ENCODE measurements around the gene C20orf173. TPM values are rescaled to one million over a fixed set of nuclear protein-coding genes. Genes with fewer than 3 reads are reported as not detected.

C20orf173 gene
- total RNA-seq, 1 donor from 2014 or later = not detected

DNA sequence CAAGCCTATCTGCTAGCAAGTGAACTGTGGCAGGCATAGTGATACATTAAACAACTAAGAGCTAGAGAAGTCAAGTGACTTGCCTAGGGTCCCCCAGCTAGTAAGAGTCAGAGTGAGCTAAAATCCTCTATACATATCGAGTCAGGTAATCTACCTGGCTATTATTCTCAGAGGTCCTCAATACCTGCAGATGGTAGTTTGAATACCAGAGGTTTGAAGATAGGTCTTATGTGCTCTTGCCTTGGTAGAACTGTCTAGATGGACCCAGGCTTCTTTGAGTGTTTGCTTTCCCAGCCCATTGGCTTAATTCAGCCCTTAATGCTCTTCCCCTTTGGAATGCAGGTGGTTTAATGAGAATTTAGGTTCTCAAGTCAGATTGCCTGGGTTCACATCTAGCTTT, 13.5 kb upstream of the C20orf173 start:
- Mint-ChIP-seq H3K4me3 (peak overlapping the region; percentile 91), H3K36me3 (peaks cover 7% of the 10 kb centered on the region), H3K27ac (no peak overlapping the region), H3K9me3 (no peaks in the 10 kb centered on the region), H3K4me1 (peaks cover 17% of the 10 kb centered on the region), H3K27me3 (ENCODE audit: insufficient read depth, low read depth) (peaks cover 2% of the 10 kb centered on the region)
- peaks cover 13% of the 10 kb centered on the region for H3K79me2 ChIP-seq (ENCODE audit: low read depth)
- no peak for DNase-seq (ENCODE audit: low spot score)
- peaks cover 12% of the 10 kb centered on the region for H3K4me1 ChIP-seq
- H3K9me3 ChIP-seq (ENCODE audit: low read depth) = no peaks in the 10 kb centered on the region
- H3K27me3 ChIP-seq = no peaks in the 10 kb centered on the region
- no peaks in the 10 kb centered on the region for H3K36me3 ChIP-seq
- H4K20me1 ChIP-seq (ENCODE audit: low read depth) = no peaks in the 10 kb centered on the region
- H3K27ac ChIP-seq = no peak overlapping the region
- TF ChIP-seq EZH2phosphoT487 (IDR thresholded peaks at IDR 0.05) (no peak), EZH2 (IDR thresholded peaks at IDR 0.05) (no peak)
- TF ChIP-seq, protein P1, sequence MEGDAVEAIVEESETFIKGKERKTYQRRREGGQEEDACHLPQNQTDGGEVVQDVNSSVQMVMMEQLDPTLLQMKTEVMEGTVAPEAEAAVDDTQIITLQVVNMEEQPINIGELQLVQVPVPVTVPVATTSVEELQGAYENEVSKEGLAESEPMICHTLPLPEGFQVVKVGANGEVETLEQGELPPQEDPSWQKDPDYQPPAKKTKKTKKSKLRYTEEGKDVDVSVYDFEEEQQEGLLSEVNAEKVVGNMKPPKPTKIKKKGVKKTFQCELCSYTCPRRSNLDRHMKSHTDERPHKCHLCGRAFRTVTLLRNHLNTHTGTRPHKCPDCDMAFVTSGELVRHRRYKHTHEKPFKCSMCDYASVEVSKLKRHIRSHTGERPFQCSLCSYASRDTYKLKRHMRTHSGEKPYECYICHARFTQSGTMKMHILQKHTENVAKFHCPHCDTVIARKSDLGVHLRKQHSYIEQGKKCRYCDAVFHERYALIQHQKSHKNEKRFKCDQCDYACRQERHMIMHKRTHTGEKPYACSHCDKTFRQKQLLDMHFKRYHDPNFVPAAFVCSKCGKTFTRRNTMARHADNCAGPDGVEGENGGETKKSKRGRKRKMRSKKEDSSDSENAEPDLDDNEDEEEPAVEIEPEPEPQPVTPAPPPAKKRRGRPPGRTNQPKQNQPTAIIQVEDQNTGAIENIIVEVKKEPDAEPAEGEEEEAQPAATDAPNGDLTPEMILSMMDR (IDR thresholded peaks at IDR 0.05) = no peak
- H3K4me3 ChIP-seq = peak overlapping the region; percentile 74
- peak overlapping the region; percentile 87 for H3K4me2 ChIP-seq
- no peak overlapping the region for H2AFZ ChIP-seq (replicated peaks)
- H3F3A ChIP-seq (ENCODE audit: low read depth) = peaks cover 29% of the 10 kb centered on the region
- H3K9ac ChIP-seq = no peak overlapping the region

DNA sequence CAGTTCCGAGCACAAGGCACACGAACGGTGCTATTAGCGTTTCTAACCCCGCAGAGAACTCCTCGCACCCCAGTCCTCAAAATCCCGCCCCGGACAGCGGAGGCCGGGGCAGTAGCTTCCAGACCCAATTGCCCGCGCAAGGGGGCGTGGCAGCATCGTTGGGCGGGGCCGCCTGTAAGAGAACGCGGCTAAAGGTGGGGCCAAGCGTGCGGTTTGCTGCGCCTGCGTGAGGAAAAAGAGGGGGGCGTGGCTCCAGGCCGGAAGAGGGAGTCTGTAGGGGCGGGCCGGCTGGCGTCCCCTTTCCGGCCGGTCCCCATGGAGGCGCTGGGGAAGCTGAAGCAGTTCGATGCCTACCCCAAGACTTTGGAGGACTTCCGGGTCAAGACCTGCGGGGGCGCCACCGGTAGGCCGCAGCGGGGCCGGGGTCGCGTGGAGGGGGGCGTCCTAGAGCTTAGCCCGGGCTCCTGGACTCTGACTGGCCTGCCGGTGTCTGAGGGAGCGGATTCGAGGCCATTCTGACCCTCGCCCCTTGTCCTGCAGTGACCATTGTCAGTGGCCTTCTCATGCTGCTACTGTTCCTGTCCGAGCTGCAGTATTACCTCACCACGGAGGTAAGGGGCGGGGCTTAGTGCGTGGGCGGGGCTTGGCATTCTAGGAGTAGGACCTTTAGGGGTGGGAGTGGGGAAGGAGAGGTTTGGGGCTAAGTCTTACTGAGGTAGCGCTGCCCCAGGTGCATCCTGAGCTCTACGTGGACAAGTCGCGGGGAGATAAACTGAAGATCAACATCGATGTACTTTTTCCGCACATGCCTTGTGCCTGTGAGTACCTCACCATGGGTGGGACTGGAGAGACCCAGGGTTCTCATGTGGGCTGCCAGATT, 12.6 kb upstream of the C20orf173 start, which contains the start of gene ERGIC3:
ERGIC3 (plus strand) TSS at position 296 of the 880 bp plus-strand sequence; CDS start at position 316, 20 bp downstream.
- peaks cover 17% of the 10 kb centered on the region for H3K4me1 Mint-ChIP-seq
- peak within 1 kb of the TSS; percentile 53 for H3K9ac ChIP-seq

DNA sequence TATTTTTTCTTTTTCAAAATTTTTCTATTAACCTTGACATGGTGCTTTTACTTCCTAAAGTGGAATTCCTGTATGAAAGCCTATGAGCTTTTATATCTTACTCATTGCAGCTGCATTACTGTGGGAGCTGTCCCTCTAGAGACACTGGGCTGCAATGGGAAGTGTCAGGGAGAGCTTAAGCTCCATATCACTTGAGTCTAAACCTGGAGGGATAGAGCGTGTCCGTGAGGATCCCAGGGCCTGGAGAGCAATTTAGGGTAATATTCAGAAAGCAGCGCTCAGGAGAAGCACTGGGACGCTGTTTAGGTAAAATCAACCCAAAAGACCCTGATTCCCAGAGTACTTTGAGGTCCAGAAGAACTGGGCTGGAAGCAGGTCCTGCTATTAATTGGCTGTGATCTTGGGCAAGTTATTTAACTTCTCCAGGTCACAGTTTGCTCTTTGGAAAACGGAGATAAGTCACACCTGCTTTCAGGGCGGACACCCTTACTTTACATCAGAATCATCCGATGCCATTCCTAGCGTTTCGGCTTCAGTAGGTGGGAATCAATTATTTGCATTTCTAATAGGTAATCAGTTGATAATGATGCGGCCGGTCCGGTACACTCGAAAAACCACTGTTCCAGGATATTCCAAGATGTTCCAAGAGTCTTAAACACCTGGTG, 11.8 kb upstream of the C20orf173 start:
- peaks cover 13% of the 10 kb centered on the region for H3K79me2 ChIP-seq (ENCODE audit: low read depth)
- H3K36me3 Mint-ChIP-seq = peaks cover 7% of the 10 kb centered on the region
- no peaks in the 10 kb centered on the region for H3K27me3 ChIP-seq
- H3F3A ChIP-seq (ENCODE audit: low read depth) = peaks cover 29% of the 10 kb centered on the region
- peak overlapping the region; percentile 91 for H3K4me3 Mint-ChIP-seq
- H3K9ac ChIP-seq = no peak overlapping the region
- H3K4me3 ChIP-seq = peak overlapping the region; percentile 74
- H3K27ac ChIP-seq = no peak overlapping the region
- peak overlapping the region; percentile 82 for H3K4me2 ChIP-seq
- H3K36me3 ChIP-seq = no peaks in the 10 kb centered on the region
- no peak overlapping the region for H3K27ac Mint-ChIP-seq
- H3K9me3 ChIP-seq (ENCODE audit: low read depth) = no peaks in the 10 kb centered on the region
- peak; percentile 50 for DNase-seq (ENCODE audit: low spot score)
- peaks cover 2% of the 10 kb centered on the region for H3K27me3 Mint-ChIP-seq (ENCODE audit: insufficient read depth, low read depth)
- H2AFZ ChIP-seq (replicated peaks) = peak overlapping the region; percentile 89
- H3K4me1 Mint-ChIP-seq = peaks cover 17% of the 10 kb centered on the region
- no peaks in the 10 kb centered on the region for H3K9me3 Mint-ChIP-seq
- no peak for TF ChIP-seq EZH2 (IDR thresholded peaks at IDR 0.05)
- TF ChIP-seq EZH2phosphoT487 (IDR thresholded peaks at IDR 0.05) = no peak
- TF ChIP-seq, protein P1 (IDR thresholded peaks at IDR 0.05) = no peak
- peaks cover 12% of the 10 kb centered on the region for H3K4me1 ChIP-seq
- no peaks in the 10 kb centered on the region for H4K20me1 ChIP-seq (ENCODE audit: low read depth)

More for the DNA sequence above, 12.6 kb upstream of the C20orf173 start, which contains the start of gene ERGIC3:
- Histone ChIP-seq H3K27me3 (no peaks in the 10 kb centered on the region), H3K4me1 (peaks cover 12% of the 10 kb centered on the region), H3F3A (ENCODE audit: low read depth) (peaks cover 29% of the 10 kb centered on the region), H4K20me1 (ENCODE audit: low read depth) (no peaks in the 10 kb centered on the region), H3K36me3 (no peaks in the 10 kb centered on the region), H3K9me3 (ENCODE audit: low read depth) (no peaks in the 10 kb centered on the region), H3K4me3 (peak within 1 kb of the TSS; percentile 74), H3K4me2 (peak within 1 kb of the TSS; percentile 87), H3K27ac (peak within 1 kb of the TSS; percentile 87), H3K79me2 (ENCODE audit: low read depth) (peaks cover 13% of the 10 kb centered on the region), H2AFZ (replicated peaks) (peak within 1 kb of the TSS; percentile 89)
- Mint-ChIP-seq H3K9me3 (no peaks in the 10 kb centered on the region), H3K27ac (peak within 1 kb of the TSS; percentile 81), H3K4me3 (peak within 1 kb of the TSS; percentile 91), H3K27me3 (ENCODE audit: insufficient read depth, low read depth) (peaks cover 2% of the 10 kb centered on the region), H3K36me3 (peaks cover 7% of the 10 kb centered on the region)
- TF ChIP-seq EZH2 (IDR thresholded peaks at IDR 0.05) (no peak), EZH2phosphoT487 (IDR thresholded peaks at IDR 0.05) (no peak)
- TF ChIP-seq, protein P1 (IDR thresholded peaks at IDR 0.05) = peak; percentile 18
- DNase-seq (ENCODE audit: low spot score) = peak; percentile 99
